NCI-H146 treated with DMSO at 0.1 percent for 48 hours (cell line): Measurements from ENCODE around the gene FAM241B.

Experiments
- DNase-seq: peaks from one replicate; lab custom pipeline; 2025; ENCODE audit not compliant: unreplicated experiment; lab: John Stamatoyannopoulos, UW

The FAM241B gene

DNA sequence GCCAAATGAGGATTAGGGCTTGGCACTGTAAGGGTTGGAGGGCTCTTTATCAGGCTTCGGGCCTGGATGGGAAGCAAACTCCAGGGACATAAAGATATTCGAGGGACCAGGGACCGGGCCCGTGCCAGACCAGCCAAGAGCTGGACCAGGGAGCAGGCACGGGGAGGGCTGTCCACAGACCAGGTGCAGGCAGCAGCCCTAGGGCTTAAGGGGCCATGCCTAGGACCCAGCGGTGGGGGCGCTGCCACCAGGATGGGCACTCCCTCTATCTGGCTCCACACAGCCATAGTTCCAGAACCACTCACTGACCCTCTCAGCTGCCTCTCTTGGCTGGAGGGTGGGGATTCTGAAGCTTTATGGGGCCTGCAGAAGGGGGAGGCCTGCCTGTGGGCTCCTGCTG is 32.9 kb downstream of the FAM241B start:
- DNase-seq = no peak

DNA sequence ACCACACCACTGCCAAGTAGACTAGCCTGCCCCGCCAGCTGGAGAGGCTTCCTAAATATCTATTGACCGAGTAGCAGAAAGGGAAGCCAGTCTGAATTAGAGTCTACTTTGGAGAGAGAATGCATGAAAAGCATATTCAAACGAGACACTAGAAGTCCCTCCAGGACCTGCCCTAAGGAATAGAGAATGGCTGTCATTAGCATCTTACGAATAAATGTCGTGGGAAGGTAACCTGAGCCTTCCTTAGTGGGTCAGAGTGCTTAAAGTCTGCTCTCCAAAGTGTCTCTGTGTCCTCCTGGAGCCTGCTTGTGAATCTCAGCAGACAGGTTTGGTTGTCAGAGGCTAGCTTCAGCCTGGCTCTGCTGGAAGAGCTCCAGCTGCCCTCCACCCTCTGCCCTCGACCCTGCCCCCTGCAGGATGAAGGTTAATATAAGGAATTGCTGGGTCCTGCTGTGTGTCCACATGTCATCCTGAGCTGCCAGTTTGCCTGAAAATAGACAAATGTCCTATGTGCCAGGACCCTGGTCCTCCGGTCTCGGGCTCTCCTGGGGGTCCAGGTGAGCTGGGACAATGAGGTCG is 33.4 kb downstream of the FAM241B start:
- DNase-seq = no peak

DNA sequence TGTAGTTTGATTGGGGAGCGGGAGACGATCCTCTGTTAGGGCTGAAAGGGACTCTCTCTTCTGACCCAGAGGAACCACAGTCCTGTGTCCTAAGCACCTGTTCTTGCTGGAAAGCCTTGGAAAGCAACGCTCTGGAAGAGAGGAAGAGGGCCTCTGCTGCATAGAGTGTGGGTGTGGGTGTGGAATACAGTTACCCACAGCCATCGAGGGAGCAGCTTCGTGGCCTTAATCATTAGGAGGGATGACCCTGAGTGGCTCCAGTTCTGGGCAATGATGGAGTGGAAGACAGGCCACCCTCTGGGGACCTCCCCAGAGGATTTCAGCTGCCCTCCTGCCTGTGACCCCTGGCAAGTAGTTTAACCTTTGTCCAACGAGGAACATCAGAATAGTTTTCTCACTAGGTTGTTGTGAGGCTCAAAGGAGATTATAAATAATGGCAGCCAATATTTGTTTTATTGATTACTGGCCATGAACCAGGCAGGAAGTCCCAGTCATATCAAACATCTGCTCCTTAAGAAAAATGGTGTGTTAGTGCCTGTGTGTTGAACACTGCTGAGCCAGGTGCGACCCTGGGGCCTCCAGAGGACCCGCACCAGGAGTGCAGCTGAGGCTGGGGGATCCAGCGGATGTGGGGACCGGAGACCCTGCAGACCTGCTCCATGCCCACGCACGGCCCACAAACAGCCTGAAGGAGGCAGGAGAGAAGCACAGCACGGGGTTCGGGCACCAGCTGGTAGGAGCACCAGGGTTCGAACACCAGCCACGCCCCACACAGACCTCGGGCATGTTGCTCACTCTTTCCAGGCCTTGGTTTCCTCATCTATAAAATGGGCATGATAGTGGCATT is 35.6 kb downstream of the FAM241B start:
- DNase-seq = peak; percentile 39

DNA sequence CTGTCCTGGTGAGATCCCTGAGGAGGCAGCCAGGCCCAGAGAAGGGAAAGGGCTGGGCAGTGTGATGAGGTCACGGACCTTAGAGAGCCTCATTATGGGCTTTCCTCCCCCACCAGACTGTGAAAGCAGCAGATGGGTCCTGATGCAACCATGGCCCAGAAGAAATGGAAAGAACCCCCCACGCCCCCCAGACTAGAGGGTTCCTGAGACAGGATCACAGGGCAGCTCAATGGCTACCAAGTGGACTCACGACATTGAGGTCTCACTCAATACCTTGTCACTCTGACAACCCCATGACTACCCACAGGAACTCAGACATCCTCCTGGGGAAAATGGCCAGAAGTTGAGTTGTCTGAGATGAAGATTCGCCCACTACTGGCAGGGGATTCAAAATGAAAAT is 36.7 kb downstream of the FAM241B start:
- DNase-seq = no peak

DNA sequence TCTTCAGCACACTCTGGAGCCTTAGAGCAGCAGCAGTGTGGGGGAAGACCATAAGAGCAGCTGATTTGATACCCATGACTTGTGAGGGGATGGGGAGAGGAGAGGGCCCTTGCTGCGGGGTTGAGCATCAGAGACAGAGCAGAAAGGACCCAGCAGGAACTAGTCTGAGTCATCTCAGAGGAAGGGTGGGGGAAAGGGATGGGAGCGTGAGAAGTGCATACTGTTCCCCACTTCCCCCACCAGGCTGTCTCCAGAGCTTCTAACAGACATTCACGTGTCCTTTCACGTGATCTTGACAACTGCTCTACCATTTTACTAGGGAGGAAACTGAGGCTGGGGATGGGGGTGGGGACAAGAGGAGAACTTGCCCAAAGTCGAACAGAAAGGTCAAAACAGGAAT is 38.7 kb downstream of the FAM241B start:
- DNase-seq = no peak

DNA sequence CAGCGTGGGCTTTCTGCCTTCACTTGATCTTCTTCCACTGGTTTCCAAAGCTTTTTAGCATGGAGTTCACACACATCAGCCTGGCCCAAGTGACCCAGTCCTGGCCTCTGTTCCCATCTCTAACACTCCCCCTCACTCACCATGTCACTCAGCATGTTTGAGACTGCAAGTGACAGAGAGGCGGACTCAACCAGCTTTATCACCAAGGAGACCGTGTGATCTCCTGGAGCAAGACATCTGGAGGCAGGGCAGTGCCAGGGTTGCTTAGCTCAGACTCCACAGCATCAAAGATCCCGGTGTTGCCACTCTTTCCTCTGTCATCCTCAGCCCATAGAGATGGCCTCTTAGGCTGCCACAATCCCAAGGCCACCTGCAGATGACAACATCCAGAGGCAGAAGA is 39.4 kb downstream of the FAM241B start:
- DNase-seq = no peak

DNA sequence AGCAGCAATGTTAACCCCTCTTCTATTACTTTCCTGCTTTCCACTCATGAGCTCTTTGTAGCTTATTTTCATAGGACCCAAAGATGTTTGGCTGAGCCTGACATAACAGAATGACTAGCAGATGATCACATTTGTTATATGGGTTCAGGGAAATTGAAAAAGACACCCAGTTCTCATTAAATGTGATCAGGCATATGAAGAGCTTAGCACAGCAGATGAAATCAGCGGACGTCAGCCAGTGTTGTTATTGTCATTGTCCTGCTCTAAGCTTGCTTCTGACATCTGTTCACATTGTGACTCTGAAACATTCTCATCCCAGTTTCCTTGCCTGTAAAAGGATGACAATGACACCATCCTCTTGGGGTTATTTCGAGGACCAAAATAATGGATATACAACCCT is 43.5 kb downstream of the FAM241B start:
- no peak for DNase-seq

DNA sequence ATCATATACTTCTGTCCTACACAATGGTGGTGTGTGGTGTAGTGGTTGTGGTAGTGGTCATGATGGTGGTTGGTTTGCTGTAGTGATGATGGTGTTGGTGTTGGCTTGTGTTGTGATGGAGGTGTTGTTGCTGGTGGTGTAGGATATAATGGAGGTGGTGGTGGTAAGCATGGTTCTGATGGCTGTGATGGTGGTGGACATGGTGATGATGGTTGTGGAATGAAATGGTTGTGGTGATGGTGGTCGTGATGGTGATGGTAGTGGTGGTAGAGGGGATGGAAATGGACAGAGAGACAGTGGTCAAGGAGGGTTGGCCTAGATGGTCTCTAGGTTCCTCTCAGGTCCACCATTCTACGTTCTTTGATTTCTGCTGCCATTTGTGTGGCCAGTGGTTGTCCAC is 44.7 kb downstream of the FAM241B start:
- DNase-seq = no peak

DNA sequence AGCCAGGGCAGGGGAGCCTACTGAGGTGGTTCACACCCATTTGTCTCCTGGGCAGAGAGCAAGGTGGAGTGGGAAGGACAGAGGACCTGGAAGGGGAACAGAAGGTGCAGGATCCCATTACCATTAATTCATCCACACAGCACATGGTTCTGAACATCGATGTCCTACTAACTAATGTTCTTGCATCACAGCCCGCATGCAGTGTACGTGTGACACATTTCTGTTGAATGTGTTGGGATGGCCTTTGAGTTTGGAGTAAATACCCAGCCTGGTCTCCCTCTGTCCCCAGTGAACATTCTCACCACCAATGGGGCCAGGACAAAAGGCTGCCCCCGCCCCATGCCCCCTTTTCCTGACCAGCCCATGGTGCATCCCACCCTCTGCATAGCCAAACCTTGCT is 46.3 kb downstream of the FAM241B start:
- DNase-seq = no peak

DNA sequence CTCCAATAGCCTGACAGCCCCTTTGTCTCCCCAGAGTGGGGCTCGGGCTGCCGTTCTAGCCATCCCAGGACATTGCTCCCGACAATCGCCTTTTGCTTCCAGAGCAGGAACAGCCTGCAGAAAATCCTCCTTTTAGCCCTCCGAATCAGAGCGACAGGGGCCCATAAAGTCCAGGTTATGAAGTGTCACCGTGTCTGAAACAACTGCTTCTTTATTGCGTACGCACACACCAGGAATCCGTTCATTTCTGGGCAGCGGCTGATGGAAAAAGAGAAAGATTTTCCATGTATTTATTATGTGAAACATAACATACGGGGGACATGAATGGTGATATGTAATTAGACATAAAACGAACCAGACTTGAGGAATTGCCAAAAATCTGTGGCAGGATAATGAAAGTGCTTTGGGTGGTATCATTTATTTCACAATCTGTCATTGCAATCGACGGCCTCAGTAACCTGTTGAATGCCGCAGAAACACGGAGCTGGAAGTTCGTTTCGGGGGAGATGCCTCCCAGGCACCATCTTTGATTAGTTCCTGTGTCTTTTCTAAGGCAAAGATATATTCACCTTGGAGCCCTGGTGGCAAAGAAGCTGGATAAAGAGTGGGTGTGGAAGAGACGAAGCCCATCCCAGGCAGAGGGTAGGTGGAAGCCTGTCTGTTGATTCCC is 48.1 kb downstream of the FAM241B start:
- no peak for DNase-seq

DNA sequence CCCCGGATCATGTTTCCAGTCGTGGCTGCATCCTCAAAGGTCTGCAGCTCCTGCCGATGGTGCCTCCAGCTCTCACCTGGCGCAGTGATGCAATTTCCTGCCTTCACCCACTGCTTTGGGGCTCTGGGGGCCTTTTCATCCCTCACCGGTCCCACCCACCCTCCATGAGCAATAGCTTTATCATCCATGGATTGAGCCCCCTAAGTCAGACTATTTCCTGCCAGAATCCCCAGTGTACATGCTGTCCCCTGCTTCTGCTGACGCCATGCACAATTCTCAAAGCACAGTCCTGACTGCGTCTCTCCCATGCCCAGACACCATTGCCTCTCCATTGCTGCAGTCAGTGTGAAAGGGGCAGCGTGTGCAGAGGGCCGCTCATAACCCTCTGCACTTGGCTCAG is 49.7 kb downstream of the FAM241B start:
- DNase-seq = no peak

DNA sequence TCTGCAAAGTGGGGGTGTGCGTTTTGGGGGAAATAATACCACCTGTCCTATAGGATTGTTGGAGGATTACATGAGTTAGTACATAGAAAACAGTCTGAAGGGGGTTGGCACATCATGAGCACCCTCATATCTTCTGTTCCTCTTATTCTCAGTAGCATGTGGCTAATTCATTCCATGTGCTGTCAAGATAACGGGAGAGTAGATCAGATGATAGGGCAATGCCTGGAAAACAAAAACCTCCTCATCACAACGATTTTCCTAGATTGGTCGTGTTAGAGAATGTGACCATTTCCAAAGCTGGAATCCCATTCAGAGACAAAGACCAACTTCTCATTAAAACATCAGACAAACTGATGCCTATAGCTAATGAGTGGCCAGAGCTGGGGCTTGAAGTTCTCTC is 50.6 kb downstream of the FAM241B start:
- no peak for DNase-seq

DNA sequence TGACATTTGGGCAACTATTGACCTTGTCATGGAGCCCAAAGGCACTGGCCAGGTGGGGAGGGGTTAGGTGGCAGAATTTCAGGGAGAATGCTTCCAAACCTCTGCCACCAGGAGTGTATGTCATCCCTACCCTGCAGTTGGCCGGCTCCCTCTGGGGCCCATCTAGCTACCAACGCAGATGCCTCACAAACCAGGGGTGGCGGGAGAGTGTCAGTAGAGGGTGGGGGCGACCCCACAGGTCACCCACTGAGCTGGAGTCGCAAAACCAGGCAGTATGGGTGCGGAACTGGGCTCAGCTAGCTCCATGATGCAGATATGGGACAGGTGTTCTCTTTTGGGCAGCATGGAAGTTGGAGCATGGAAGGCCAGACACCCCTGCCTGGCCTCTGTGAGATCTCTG is 51.4 kb downstream of the FAM241B start:
- no peak for DNase-seq

DNA sequence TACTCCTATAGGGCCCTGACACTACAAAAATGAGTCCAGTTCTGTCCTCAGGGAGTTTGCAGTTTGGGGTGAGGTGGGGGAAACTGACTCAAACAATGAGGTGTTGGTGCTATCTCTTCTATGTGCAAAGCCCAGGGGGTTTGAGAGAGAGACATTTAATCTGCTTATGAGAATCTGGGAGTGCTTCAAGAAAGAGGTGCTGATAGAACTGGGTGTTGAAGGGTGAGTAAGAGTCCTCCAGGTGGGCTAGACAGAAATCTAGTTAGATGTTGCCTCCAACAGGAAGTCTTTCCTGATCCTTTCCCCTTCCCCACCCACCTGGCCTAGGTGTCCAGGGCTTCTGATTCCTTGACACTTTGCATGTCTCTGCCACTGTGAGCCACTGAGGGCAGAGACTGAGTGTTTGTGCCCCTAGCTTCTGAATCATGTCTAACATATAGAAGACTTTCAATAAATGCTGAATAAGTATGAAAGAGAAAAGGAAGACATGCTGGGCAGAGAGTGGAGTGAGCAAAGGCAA is 53.0 kb downstream of the FAM241B start:
- no peak for DNase-seq
